ENCODE measurements around the gene OR8D1. TPM values are rescaled to one million over a fixed set of nuclear protein-coding genes. Genes with fewer than 3 reads are reported as not detected.

The OR8D1 gene
- total and polyA plus RNA-seq, 2 of the 8 experiments (the other 6 are each of a cell fraction or from before 2014, with no cell fraction given), result not detected

DNA sequence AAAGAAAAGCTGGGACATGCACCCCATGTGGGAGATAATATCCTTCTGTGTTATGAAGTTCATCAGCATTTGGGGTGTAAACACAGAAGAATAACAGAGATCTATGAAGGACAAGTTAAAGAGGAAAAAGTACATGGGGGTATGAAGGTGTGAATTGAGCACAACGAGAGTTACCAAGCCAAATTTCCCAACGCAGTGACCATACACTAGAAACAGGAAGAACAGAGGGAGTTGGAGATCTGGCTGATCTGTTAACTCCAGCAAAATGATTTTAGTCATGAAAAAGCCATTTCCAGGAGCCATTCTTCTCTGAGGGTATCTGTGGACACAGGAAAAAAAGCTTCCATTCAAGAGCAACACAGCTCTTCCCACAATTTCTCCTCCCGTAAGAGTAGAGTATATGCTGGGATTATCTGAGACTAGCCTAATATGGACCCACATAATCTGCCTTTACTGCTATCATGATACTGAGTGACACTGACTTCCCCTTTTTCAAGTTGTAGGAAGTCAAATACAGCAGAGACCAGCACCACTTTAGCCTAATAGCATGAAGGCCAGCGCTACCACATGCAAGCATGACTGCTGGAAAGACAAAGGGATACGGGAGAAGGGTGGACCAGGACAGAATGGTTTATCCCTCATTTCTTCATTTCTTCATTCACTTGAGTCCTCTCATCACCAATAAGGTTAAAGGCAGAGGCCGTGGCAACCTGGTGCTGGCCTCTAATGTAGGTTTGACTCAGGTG is 25.8 kb upstream of the OR8D1 start:
- H3K14ac ChIP-seq (ENCODE audit: insufficient read length), result no peak overlapping the region
- H3K4ac ChIP-seq (replicated peaks; ENCODE audit: insufficient read length, low read depth, low read length), result no peak overlapping the region
- no peaks in the 10 kb centered on the region for H3K79me1 ChIP-seq (ENCODE audit: low read depth, low read length)
- no peak overlapping the region for H2AFZ ChIP-seq (ENCODE audit: low read length)
- H2BK20ac ChIP-seq (ENCODE audit: low read length), result no peak overlapping the region
- H2BK15ac ChIP-seq (ENCODE audit: low read length), result no peak overlapping the region
- no peaks in the 10 kb centered on the region for H3K79me2 ChIP-seq (ENCODE audit: control insufficient read depth in 1 of 2, insufficient read depth in 2 of 2, low read length in 2 of 2)
- no peak overlapping the region for H3K18ac ChIP-seq (ENCODE audit: extremely low read depth, low read length)
- H3K27ac ChIP-seq (ENCODE audit: low read depth, low read length), result no peak overlapping the region
- no peak overlapping the region for H4K91ac ChIP-seq (replicated peaks; ENCODE audit: insufficient read length, low read length)
- no peaks in the 10 kb centered on the region for H3K36me3 ChIP-seq (ENCODE audit: control insufficient read depth in 2 of 4, insufficient read depth in 4 of 4, low read length in 3 of 4)
- ChIA-PET POLR2A (ENCODE audit: partially characterized antibody) (no interaction called here), CTCF (ENCODE audit: partially characterized antibody) (no interaction called here)
- no peak for FAIRE-seq
- no peak overlapping the region for H3K4me3 ChIP-seq (ENCODE audit: extremely low read depth in 1 of 4, insufficient read depth in 2 of 4, low read depth in 3 of 4, low read length in 4 of 4)
- no peak overlapping the region for H3K23ac ChIP-seq (ENCODE audit: insufficient read length)
- H2BK5ac ChIP-seq (ENCODE audit: low read depth, low read length), result no peak overlapping the region
- H3K4me1 ChIP-seq (replicated peaks in 1 of 4; ENCODE audit: control insufficient read depth in 3 of 4, insufficient read depth in 4 of 4, low read length in 3 of 4), result no peaks in the 10 kb centered on the region
- DNase-seq (ENCODE audit: low read depth in 1 of 2, low spot score in 2 of 2), result no peak
- H3K27me3 ChIP-seq (replicated peaks in 1 of 4; ENCODE audit: control insufficient read depth in 3 of 4, extremely low read depth in 1 of 4, insufficient read depth in 3 of 4, low read length in 3 of 4), result no peaks in the 10 kb centered on the region
- no peak overlapping the region for H3K4me2 ChIP-seq (ENCODE audit: insufficient read depth in 1 of 2, low read depth in 2 of 2, low read length in 2 of 2)
- no peaks in the 10 kb centered on the region for H4K20me1 ChIP-seq (replicated peaks in 1 of 2; ENCODE audit: control insufficient read depth in 1 of 2, insufficient read depth in 2 of 2, low read length in 2 of 2)
- no peak overlapping the region for H3K9ac ChIP-seq (replicated peaks in 1 of 4; ENCODE audit: extremely low read depth in 1 of 4, low read depth in 3 of 4, low read length in 3 of 4)
- H3K9me3 ChIP-seq (ENCODE audit: insufficient read depth in 2 of 2, low read depth in 1 of 2, low read length in 1 of 2), result no peaks in the 10 kb centered on the region
- no peak overlapping the region for H2BK12ac ChIP-seq (ENCODE audit: low read depth, low read length)
- no peak overlapping the region for H2BK120ac ChIP-seq (replicated peaks; ENCODE audit: low read depth, low read length)
- no peak overlapping the region for H3K56ac ChIP-seq (replicated peaks; ENCODE audit: insufficient read length, low read depth, low read length)
- H2AK5ac ChIP-seq (ENCODE audit: low read depth, low read length), result no peak overlapping the region
- H3K23me2 ChIP-seq (ENCODE audit: low read depth, low read length), result no peaks in the 10 kb centered on the region
- H4K5ac ChIP-seq (ENCODE audit: insufficient read length, low read depth, low read length), result no peak overlapping the region
- no peak overlapping the region for H4K8ac ChIP-seq (ENCODE audit: extremely low read depth, insufficient read depth, low read length)
- WGBS, 2 experiments (ENCODE audit: extremely low coverage in 1 of 2, insufficient coverage in 1 of 2, insufficient read length in 1 of 2, insufficient replicate concordance in 2 of 2, low coverage in 1 of 2, low lambda C conversion rate in 2 of 2, missing lambda C conversion rate in 1 of 2), result 74% methylated on average over 6 of the region's 6 CpGs; no CpG with 5 or more reads in 1 of the 2 experiments
- TF ChIP-seq TAF1 (IDR thresholded peaks at IDR 0.05; ENCODE audit: low read depth, low read length), result no peak
- TF ChIP-seq GABPA (IDR thresholded peaks at IDR 0.05; ENCODE audit: borderline replicate concordance, insufficient read depth, low read length), result no peak
- TF ChIP-seq RBBP5 (IDR thresholded peaks at IDR 0.05; ENCODE audit: borderline replicate concordance, low read depth, low read length), result no peak
- no peak for TF ChIP-seq TEAD4 (IDR thresholded peaks at IDR 0.05; ENCODE audit: low read depth, low read length)
- TF ChIP-seq POLR2AphosphoS5 (IDR thresholded peaks at IDR 0.05; ENCODE audit: low read depth, low read length), result no peak
- TF ChIP-seq SAP30 (IDR thresholded peaks at IDR 0.05; ENCODE audit: insufficient read depth, insufficient replicate concordance, low read length), result no peak
- TF ChIP-seq PHF8 (conservative IDR thresholded peaks at IDR 0.05; ENCODE audit: low read depth, low read length), result no peak
- TF ChIP-seq RAD21 (IDR thresholded peaks at IDR 0.05 in 1 of 2, conservative IDR thresholded peaks at IDR 0.05 in 1 of 2; ENCODE audit: low read depth in 2 of 2, low read length in 2 of 2), result no peak
- TF ChIP-seq SIRT6 (IDR thresholded peaks at IDR 0.05; ENCODE audit: low read length), result no peak
- TF ChIP-seq TBP (IDR thresholded peaks at IDR 0.05; ENCODE audit: low read depth, low read length), result no peak
- no peak for TF ChIP-seq YY1 (IDR thresholded peaks at IDR 0.05; ENCODE audit: low read depth, low read length)
- TF ChIP-seq NRF1 (IDR thresholded peaks at IDR 0.05; ENCODE audit: low read depth, low read length), result no peak
- TF ChIP-seq, protein P1, sequence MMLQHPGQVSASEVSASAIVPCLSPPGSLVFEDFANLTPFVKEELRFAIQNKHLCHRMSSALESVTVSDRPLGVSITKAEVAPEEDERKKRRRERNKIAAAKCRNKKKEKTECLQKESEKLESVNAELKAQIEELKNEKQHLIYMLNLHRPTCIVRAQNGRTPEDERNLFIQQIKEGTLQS (IDR thresholded peaks at IDR 0.05; ENCODE audit: insufficient read depth, low read depth, low read length), result no peak
